Tibial nerve (tissue), 4 donors: Measurements from ENCODE around the gene BFSP1.

ENCODE experiments used
- CTCF ChIP-seq, 5 experiments: fragments of 200-600 bp in 3 of 5; fragments of 450-650 bp in 2 of 5; sonication (generic) in 3 of 5; IDR thresholded peaks; one replicate each; pipeline ENCODE4 v1.5.1; 2016 to 2019; ENCODE audit warnings: antibody characterized with exemption in 5 of 5, mild to moderate bottlenecking in 3 of 5, moderate library complexity in 2 of 5
- EP300 ChIP-seq, 2 donors: sonication (generic); formaldehyde crosslinking; IDR thresholded peaks; one replicate each; pipeline ENCODE4 v1.6.1; 2017; ENCODE audit warnings: antibody characterized with exemption in 2 of 2, mild to moderate bottlenecking in 1 of 2
- POLR2A ChIP-seq, 2 donors: fragments of 450-650 bp; IDR thresholded peaks; one replicate each; pipeline ENCODE4 v1.6.1; 2017; ENCODE audit warnings: antibody characterized with exemption in 2 of 2, mild to moderate bottlenecking in 2 of 2, moderate library complexity in 2 of 2

GRCh38 chr20:17508756-17509155 is 22.4 kb downstream of the BFSP1 start:
- no peak for TF ChIP-seq CTCF (IDR thresholded peaks at IDR 0.05)
- TF ChIP-seq POLR2A (IDR thresholded peaks at IDR 0.05), result no peak
- TF ChIP-seq EP300 (IDR thresholded peaks at IDR 0.05), result no peak
